ENCODE measurements around the gene IL17F.
"Not testable (repeated sequence)": the region's sequence is repeated elsewhere in the genome, so short reads cannot be mapped to it uniquely, and the experiment has no call there.

The IL17F gene

GRCh38 chr6:52201046-52201445, 43.3 kb downstream of the IL17F start:
- Histone ChIP-seq H3K36me3 (no peaks in the 10 kb centered on the region), H3K9me3 (no peaks in the 10 kb centered on the region; the same call in 1 of the 2 replicates), H3K4me3 (ENCODE audit: low read depth, low read length) (no peak overlapping the region), H3K27me3 (no peaks in the 10 kb centered on the region; the same call in 1 of the 2 replicates), H3K4me1 (no peaks in the 10 kb centered on the region)
- no peak for DNase-seq
- no peak for TF ChIP-seq CTCF (IDR thresholded peaks at IDR 0.05; ENCODE audit: low read depth, low read length)

GRCh38 chr6:52200088-52200487, 44.2 kb downstream of the IL17F start:
- not testable (repeated sequence) for DNase-seq; H3K4me3 ChIP-seq (ENCODE audit: low read depth, low read length); H3K27me3 ChIP-seq; H3K4me1 ChIP-seq; H3K9me3 ChIP-seq; H3K36me3 ChIP-seq

GRCh38 chr6:52195886-52196285, 48.4 kb downstream of the IL17F start:
- peaks cover 4% of the 10 kb centered on the region for H3K27me3 ChIP-seq
- no peak for TF ChIP-seq CTCF (IDR thresholded peaks at IDR 0.05; ENCODE audit: low read depth, low read length)
- no peaks in the 10 kb centered on the region for H3K4me1 ChIP-seq
- no peak overlapping the region for H3K4me3 ChIP-seq (ENCODE audit: low read depth, low read length)
- no peaks in the 10 kb centered on the region for H3K36me3 ChIP-seq
- no peak for DNase-seq
- no peaks in the 10 kb centered on the region; the same call in 1 of the 2 replicates for H3K9me3 ChIP-seq

GRCh38 chr6:52191824-52192223, 52.5 kb downstream of the IL17F start:
- Histone ChIP-seq H3K27me3 (peaks cover 22% of the 10 kb centered on the region), H3K4me3 (ENCODE audit: low read depth, low read length) (no peak overlapping the region), H3K9me3 (no peaks in the 10 kb centered on the region), H3K36me3 (no peaks in the 10 kb centered on the region), H3K4me1 (no peaks in the 10 kb centered on the region)
- no peak for DNase-seq
- TF ChIP-seq CTCF (IDR thresholded peaks at IDR 0.05; ENCODE audit: low read depth, low read length): no peak

GRCh38 chr6:52190409-52190808, 53.9 kb downstream of the IL17F start:
- Histone ChIP-seq H3K27me3 (peaks cover 22% of the 10 kb centered on the region), H3K36me3 (no peaks in the 10 kb centered on the region), H3K4me3 (ENCODE audit: low read depth, low read length) (no peak overlapping the region), H3K9me3 (no peaks in the 10 kb centered on the region), H3K4me1 (no peaks in the 10 kb centered on the region)
- no peak for TF ChIP-seq CTCF (IDR thresholded peaks at IDR 0.05; ENCODE audit: low read depth, low read length)
- DNase-seq: no peak

GRCh38 chr6:52189974-52190373, 54.3 kb downstream of the IL17F start:
- no peak overlapping the region for H3K4me3 ChIP-seq (ENCODE audit: low read depth, low read length)
- no peaks in the 10 kb centered on the region for H3K4me1 ChIP-seq
- no peaks in the 10 kb centered on the region for H3K9me3 ChIP-seq
- no peak for TF ChIP-seq CTCF (IDR thresholded peaks at IDR 0.05; ENCODE audit: low read depth, low read length)
- peaks cover 22% of the 10 kb centered on the region for H3K27me3 ChIP-seq
- DNase-seq: no peak
- H3K36me3 ChIP-seq: no peaks in the 10 kb centered on the region

- H3K4me3 ChIP-seq (ENCODE audit: low read depth, low read length): no peak overlapping the region
- no peaks in the 10 kb centered on the region for H3K9me3 ChIP-seq
- no peak for TF ChIP-seq CTCF (IDR thresholded peaks at IDR 0.05; ENCODE audit: low read depth, low read length)
- no peaks in the 10 kb centered on the region for H3K4me1 ChIP-seq
- peaks cover 20% of the 10 kb centered on the region for H3K27me3 ChIP-seq
- no peak for DNase-seq
- H3K36me3 ChIP-seq: no peaks in the 10 kb centered on the region
These were observed 57.2 kb downstream of the IL17F start for GRCh38 chr6:52187098-52187497.

All from BE2C (cell line).